HEK293 (cell line): ENCODE measurements around the gene UPK3B.
"Not testable (repeated sequence)": the region's sequence is repeated elsewhere in the genome, so short reads cannot be mapped to it uniquely, and the experiment has no call there.

Experiments
- YY1 ChIP-seq: fragments of 450-650 bp; formaldehyde crosslinking; IDR thresholded peaks from 2 replicates; pipeline ENCODE4 v1.5.1; 2018; ENCODE audit warnings: missing biosample characterization, missing genetic modification characterization
- ZFHX2 ChIP-seq: fragments of 450-650 bp; formaldehyde crosslinking; conservative IDR thresholded peaks from 2 replicates; pipeline ENCODE4 v1.5.1; 2016; ENCODE audit warnings: missing biosample characterization, missing genetic modification characterization
- ZNF114 ChIP-seq: fragments of 450-650 bp; formaldehyde crosslinking; IDR thresholded peaks from 2 replicates; pipeline ENCODE4 v1.5.0; 2017; ENCODE audit warnings: missing biosample characterization, missing genetic modification characterization
- ZNF324 ChIP-seq: fragments of 450-650 bp; formaldehyde crosslinking; IDR thresholded peaks from 2 replicates; pipeline ENCODE4 v1.5.1; 2016; ENCODE audit warnings: missing biosample characterization, missing genetic modification characterization
- ZNF510 ChIP-seq: fragments of 450-650 bp; formaldehyde crosslinking; IDR thresholded peaks from 2 replicates; pipeline ENCODE4 v1.5.1; 2018; ENCODE audit warnings: mild to moderate bottlenecking, missing genetic modification characterization, missing biosample characterization; ENCODE audit not compliant: insufficient replicate concordance
- TF ChIP-seq, protein P1 (sequence below): fragments of 450-650 bp; formaldehyde crosslinking; IDR thresholded peaks from 2 replicates; pipeline ENCODE4 v1.5.1; 2016; ENCODE audit warnings: missing biosample characterization, missing genetic modification characterization
- TF ChIP-seq, protein P2 (sequence below): fragments of 450-650 bp; formaldehyde crosslinking; IDR thresholded peaks from 2 replicates; pipeline ENCODE4 v1.5.1; 2016; ENCODE audit warnings: missing biosample characterization, missing genetic modification characterization
- TF ChIP-seq, protein P3 (sequence below): fragments of 450-650 bp; formaldehyde crosslinking; IDR thresholded peaks from 2 replicates; pipeline ENCODE4 v1.5.1; 2017; ENCODE audit warnings: missing biosample characterization, missing genetic modification characterization
- TF ChIP-seq, protein P4 (sequence below): fragments of 450-650 bp; formaldehyde crosslinking; IDR thresholded peaks from 2 replicates; pipeline ENCODE4 v1.5.1; 2016; ENCODE audit warnings: missing biosample characterization, missing genetic modification characterization

DNA sequence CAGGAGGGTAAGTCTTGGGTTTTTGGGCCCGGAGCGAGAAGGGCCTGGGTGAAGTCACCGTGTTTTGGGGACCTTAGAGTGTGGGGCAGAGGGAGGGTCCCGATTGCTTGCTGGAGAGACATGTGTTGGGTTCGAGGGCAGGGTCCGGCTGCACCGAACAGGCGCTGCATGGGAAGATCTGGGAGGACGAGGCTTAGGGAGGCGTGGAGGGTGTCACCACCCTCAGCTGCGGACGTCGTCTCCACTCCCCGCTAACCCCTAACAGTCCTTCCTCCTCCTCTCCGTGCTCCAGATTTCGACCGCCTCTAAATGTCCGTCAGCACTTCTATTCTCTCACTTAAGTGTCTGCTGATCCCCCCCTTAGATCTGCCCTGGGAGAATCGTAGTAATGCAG, 39.5 kb downstream of the UPK3B start:
- TF ChIP-seq, protein P1, sequence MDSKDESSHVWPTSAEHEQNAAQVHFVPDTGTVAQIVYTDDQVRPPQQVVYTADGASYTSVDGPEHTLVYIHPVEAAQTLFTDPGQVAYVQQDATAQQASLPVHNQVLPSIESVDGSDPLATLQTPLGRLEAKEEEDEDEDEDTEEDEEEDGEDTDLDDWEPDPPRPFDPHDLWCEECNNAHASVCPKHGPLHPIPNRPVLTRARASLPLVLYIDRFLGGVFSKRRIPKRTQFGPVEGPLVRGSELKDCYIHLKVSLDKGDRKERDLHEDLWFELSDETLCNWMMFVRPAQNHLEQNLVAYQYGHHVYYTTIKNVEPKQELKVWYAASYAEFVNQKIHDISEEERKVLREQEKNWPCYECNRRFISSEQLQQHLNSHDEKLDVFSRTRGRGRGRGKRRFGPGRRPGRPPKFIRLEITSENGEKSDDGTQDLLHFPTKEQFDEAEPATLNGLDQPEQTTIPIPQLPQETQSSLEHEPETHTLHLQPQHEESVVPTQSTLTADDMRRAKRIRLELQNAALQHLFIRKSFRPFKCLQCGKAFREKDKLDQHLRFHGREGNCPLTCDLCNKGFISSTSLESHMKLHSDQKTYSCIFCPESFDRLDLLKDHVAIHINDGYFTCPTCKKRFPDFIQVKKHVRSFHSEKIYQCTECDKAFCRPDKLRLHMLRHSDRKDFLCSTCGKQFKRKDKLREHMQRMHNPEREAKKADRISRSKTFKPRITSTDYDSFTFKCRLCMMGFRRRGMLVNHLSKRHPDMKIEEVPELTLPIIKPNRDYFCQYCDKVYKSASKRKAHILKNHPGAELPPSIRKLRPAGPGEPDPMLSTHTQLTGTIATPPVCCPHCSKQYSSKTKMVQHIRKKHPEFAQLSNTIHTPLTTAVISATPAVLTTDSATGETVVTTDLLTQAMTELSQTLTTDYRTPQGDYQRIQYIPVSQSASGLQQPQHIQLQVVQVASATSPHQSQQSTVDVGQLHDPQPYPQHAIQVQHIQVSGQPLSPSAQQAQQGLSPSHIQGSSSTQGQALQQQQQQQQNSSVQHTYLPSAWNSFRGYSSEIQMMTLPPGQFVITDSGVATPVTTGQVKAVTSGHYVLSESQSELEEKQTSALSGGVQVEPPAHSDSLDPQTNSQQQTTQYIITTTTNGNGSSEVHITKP (tag by site-specific recombination): not testable (repeated sequence)
- not testable (repeated sequence) for TF ChIP-seq ZNF510 (tag by site-specific recombination); ZFHX2; YY1; ZNF324 (tag by site-specific recombination); ZNF114 (tag by site-specific recombination)
- TF ChIP-seq, protein P2, sequence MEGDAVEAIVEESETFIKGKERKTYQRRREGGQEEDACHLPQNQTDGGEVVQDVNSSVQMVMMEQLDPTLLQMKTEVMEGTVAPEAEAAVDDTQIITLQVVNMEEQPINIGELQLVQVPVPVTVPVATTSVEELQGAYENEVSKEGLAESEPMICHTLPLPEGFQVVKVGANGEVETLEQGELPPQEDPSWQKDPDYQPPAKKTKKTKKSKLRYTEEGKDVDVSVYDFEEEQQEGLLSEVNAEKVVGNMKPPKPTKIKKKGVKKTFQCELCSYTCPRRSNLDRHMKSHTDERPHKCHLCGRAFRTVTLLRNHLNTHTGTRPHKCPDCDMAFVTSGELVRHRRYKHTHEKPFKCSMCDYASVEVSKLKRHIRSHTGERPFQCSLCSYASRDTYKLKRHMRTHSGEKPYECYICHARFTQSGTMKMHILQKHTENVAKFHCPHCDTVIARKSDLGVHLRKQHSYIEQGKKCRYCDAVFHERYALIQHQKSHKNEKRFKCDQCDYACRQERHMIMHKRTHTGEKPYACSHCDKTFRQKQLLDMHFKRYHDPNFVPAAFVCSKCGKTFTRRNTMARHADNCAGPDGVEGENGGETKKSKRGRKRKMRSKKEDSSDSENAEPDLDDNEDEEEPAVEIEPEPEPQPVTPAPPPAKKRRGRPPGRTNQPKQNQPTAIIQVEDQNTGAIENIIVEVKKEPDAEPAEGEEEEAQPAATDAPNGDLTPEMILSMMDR (tag by site-specific recombination): not testable (repeated sequence)
- TF ChIP-seq, protein P3, sequence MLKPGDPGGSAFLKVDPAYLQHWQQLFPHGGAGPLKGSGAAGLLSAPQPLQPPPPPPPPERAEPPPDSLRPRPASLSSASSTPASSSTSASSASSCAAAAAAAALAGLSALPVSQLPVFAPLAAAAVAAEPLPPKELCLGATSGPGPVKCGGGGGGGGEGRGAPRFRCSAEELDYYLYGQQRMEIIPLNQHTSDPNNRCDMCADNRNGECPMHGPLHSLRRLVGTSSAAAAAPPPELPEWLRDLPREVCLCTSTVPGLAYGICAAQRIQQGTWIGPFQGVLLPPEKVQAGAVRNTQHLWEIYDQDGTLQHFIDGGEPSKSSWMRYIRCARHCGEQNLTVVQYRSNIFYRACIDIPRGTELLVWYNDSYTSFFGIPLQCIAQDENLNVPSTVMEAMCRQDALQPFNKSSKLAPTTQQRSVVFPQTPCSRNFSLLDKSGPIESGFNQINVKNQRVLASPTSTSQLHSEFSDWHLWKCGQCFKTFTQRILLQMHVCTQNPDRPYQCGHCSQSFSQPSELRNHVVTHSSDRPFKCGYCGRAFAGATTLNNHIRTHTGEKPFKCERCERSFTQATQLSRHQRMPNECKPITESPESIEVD (tag by site-specific recombination): not testable (repeated sequence)
- TF ChIP-seq, protein P4, sequence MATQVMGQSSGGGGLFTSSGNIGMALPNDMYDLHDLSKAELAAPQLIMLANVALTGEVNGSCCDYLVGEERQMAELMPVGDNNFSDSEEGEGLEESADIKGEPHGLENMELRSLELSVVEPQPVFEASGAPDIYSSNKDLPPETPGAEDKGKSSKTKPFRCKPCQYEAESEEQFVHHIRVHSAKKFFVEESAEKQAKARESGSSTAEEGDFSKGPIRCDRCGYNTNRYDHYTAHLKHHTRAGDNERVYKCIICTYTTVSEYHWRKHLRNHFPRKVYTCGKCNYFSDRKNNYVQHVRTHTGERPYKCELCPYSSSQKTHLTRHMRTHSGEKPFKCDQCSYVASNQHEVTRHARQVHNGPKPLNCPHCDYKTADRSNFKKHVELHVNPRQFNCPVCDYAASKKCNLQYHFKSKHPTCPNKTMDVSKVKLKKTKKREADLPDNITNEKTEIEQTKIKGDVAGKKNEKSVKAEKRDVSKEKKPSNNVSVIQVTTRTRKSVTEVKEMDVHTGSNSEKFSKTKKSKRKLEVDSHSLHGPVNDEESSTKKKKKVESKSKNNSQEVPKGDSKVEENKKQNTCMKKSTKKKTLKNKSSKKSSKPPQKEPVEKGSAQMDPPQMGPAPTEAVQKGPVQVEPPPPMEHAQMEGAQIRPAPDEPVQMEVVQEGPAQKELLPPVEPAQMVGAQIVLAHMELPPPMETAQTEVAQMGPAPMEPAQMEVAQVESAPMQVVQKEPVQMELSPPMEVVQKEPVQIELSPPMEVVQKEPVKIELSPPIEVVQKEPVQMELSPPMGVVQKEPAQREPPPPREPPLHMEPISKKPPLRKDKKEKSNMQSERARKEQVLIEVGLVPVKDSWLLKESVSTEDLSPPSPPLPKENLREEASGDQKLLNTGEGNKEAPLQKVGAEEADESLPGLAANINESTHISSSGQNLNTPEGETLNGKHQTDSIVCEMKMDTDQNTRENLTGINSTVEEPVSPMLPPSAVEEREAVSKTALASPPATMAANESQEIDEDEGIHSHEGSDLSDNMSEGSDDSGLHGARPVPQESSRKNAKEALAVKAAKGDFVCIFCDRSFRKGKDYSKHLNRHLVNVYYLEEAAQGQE (tag by site-specific recombination): not testable (repeated sequence)
